HEK293 (cell line): ENCODE results near the gene ZNF662.

ENCODE experiments used
- CTCF ChIA-PET: fragments of 350-600 bp; formaldehyde crosslinking; extraction: SDS; loops from one replicate; lab custom pipeline; 2021; ENCODE audit warnings: antibody characterized with exemption; lab: Yijun Ruan, JAX
- POLR2A ChIA-PET: fragments of 300-600 bp; formaldehyde crosslinking; extraction: SDS; loops from one replicate; lab custom pipeline; 2020; ENCODE audit warnings: antibody characterized with exemption, inconsistent platforms; lab: Yijun Ruan, JAX
- H3K27ac ChIP-seq: fragments of 200-500 bp; sonication (Bioruptor generic); 2 replicates; pipeline ENCODE4 v1.5.1; 2014; ENCODE audit warnings: low read depth, low read length, control low read depth, inconsistent platforms; ENCODE audit errors: extremely low read depth
- H3K36me3 ChIP-seq, 2 experiments: fragments of 200-500 bp in 1 of 2; sonication (Bioruptor generic) in 1 of 2; 1 replicate in 1 of 2; 2 replicates in 1 of 2; pipeline ENCODE4 v1.5.1; 2014 to 2017; ENCODE audit warnings: inconsistent platforms in 2 of 2, low read length in 2 of 2; ENCODE audit not compliant: control insufficient read depth in 2 of 2, insufficient read depth in 1 of 2
- H3K4me1 ChIP-seq: fragments of 200-500 bp; sonication (Bioruptor generic); 2 replicates; pipeline ENCODE4 v1.5.1; 2014; ENCODE audit warnings: mild to moderate bottlenecking, low read length, inconsistent platforms; ENCODE audit not compliant: control insufficient read depth, insufficient read depth
- H3K4me3 ChIP-seq: 2 replicates; pipeline ENCODE4 v1.5.1; 2011; ENCODE audit warnings: low read depth, mild to moderate bottlenecking, control low read depth, low read length, moderate library complexity
- H3K9me3 ChIP-seq: fragments of 200-500 bp; sonication (Bioruptor generic); 2 replicates; pipeline ENCODE4 v1.5.1; 2014; ENCODE audit warnings: low read depth, low read length, inconsistent platforms; ENCODE audit not compliant: control insufficient read depth, insufficient read depth
- GLIS2 ChIP-seq: fragments of 450-650 bp; formaldehyde crosslinking; IDR thresholded peaks from 2 replicates; pipeline ENCODE4 v1.5.1; 2016; ENCODE audit warnings: missing biosample characterization, missing genetic modification characterization
- ZBTB48 ChIP-seq: fragments of 450-650 bp; formaldehyde crosslinking; IDR thresholded peaks from 2 replicates; pipeline ENCODE4 v1.5.1; 2016; ENCODE audit warnings: missing biosample characterization, missing genetic modification characterization
- ZIC2 ChIP-seq: fragments of 450-650 bp; formaldehyde crosslinking; IDR thresholded peaks from 2 replicates; pipeline ENCODE4 v1.5.1; 2016; ENCODE audit warnings: missing biosample characterization, missing genetic modification characterization
- ZNF16 ChIP-seq: fragments of 450-650 bp; formaldehyde crosslinking; IDR thresholded peaks from 2 replicates; pipeline ENCODE4 v1.5.1; 2016; ENCODE audit warnings: low read depth, missing biosample characterization, missing genetic modification characterization
- ZNF302 ChIP-seq: fragments of 450-650 bp; formaldehyde crosslinking; IDR thresholded peaks from 2 replicates; pipeline ENCODE4 v1.5.1; 2016; ENCODE audit warnings: missing biosample characterization, missing genetic modification characterization, low read depth
- ZNF311 ChIP-seq: fragments of 450-650 bp; formaldehyde crosslinking; IDR thresholded peaks from 2 replicates; pipeline ENCODE4 v1.5.1; 2017; ENCODE audit warnings: missing biosample characterization, missing genetic modification characterization, borderline replicate concordance
- ZNF366 ChIP-seq: fragments of 450-650 bp; formaldehyde crosslinking; conservative IDR thresholded peaks from 2 replicates; pipeline ENCODE4 v1.5.1; 2016; ENCODE audit warnings: missing biosample characterization, missing genetic modification characterization
- ZNF548 ChIP-seq: fragments of 450-650 bp; formaldehyde crosslinking; IDR thresholded peaks from 2 replicates; pipeline ENCODE4 v1.5.1; 2016; ENCODE audit warnings: missing biosample characterization, missing genetic modification characterization
- ZNF610 ChIP-seq: fragments of 450-650 bp; formaldehyde crosslinking; IDR thresholded peaks from 2 replicates; pipeline ENCODE4 v1.5.1; 2016; ENCODE audit warnings: missing biosample characterization, missing genetic modification characterization, borderline replicate concordance
- TF ChIP-seq, protein P1 (sequence below): fragments of 450-650 bp; formaldehyde crosslinking; IDR thresholded peaks from 2 replicates; pipeline ENCODE4 v1.5.1; 2016; ENCODE audit warnings: missing biosample characterization, missing genetic modification characterization
- TF ChIP-seq, protein P2 (sequence below): fragments of 450-650 bp; formaldehyde crosslinking; IDR thresholded peaks from 2 replicates; pipeline ENCODE4 v1.5.1; 2016; ENCODE audit warnings: missing biosample characterization, missing genetic modification characterization
- TF ChIP-seq, protein P3 (sequence below): fragments of 450-650 bp; formaldehyde crosslinking; IDR thresholded peaks from 2 replicates; pipeline ENCODE4 v1.5.1; 2016; ENCODE audit warnings: missing biosample characterization, missing genetic modification characterization

ZNF662 gene

DNA sequence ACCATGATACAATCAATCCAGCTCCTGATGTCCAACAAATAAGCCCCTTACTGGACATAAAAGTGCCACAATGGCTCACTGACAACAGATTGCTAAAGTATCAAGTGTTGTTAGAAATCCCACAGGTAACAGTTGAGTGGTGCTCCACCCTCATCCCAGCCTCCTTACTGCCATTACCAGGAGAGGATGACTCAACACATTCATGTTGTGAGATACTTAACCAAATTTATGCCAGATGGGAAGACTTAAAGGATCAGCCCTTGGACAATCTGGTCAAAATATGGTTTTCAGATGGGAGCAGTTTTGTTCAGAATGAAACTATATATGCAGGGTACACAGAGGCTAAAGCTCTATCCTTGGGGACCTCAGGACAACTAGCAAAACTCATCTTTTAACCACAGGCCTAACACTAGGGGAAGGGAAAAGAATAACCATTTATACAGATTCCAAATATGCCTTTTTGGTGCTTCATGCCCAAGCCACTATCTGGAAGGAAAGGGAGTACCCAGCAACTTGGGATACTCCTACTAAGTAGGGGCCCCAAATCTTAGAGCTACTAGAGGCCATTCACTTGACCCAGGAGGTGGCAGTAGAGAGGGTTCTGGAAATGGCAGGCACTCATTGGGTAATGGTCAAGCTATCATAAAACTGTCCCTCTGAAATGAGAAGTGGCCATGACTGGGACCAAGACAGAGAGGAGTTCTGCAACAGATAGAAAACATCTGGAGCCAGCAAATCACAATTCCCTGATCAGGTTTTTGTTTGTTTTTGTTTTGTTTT lies 6.9 kb upstream of the ZNF662 start:
- TF ChIP-seq ZNF302 = no peak
- TF ChIP-seq ZBTB48 (tag by site-specific recombination) = no peak
- TF ChIP-seq GLIS2 (tag by site-specific recombination) = no peak
- no peak for TF ChIP-seq ZNF16 (tag by site-specific recombination)
- TF ChIP-seq ZNF610 (tag by site-specific recombination) = no peak
- no peak for TF ChIP-seq ZNF311 (tag by site-specific recombination)
- CTCF ChIA-PET = no interaction called here
- Histone ChIP-seq H3K36me3 (no peaks in the 10 kb centered on the region), H3K9me3 (no peaks in the 10 kb centered on the region), H3K27ac (no peak overlapping the region), H3K4me1 (no peaks in the 10 kb centered on the region), H3K4me3 (no peak overlapping the region)
- POLR2A ChIA-PET = no interaction called here

DNA sequence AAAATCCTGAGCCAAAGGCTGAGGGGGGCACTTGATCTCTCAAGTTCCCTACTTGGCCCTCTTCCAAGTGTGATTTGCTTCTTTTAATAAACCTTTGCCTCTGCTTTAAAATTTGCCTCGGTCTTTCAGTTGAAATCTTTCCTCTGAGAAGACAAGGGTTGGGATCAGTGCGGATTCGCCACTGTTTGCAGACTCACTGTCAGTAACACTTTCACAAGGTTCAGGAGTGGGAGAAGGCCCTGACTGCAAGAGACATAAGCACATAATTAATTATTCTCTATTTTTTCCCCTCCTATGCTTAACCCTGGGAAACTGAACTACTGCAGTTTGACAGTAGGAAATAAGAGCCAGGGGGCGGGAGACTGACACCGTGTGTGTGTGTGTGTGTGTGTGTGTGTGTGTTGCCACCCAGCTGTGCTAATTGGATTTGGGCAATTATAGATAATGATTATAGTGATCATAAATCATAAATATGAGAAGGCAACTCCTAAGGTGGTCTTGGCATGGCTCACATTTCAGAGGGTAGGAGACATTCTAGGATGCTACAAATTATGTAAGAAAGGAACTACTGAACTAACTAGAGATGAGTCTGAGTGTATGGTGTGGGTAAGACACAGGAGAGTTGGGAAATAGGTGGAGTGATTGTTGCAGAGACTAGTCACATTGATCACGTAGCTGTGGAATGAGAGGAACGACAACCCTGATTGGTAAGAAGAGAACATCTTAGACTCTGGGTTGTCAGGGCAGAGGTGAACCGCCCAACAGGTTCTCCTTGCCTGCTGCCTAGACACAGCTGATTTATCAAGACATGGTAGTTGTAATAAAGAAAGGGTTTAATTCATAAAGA lies 5.5 kb upstream of the ZNF662 start:
- CTCF ChIA-PET = interaction anchor here (0.6 to 0.8 kb wide), 2 partner anchors 81 to 474 kb away, joined by 4 to 8 read pairs; no protein-coding TSS in a partner anchor
- POLR2A ChIA-PET = no interaction called here
- Histone ChIP-seq H3K4me3 (no peak overlapping the region), H3K36me3 (no peaks in the 10 kb centered on the region), H3K9me3 (no peaks in the 10 kb centered on the region), H3K27ac (no peak overlapping the region), H3K4me1 (no peaks in the 10 kb centered on the region)
- TF ChIP-seq ZIC2 (tag by site-specific recombination) = peak; percentile 39; the same call in 1 of the 2 replicates
- TF ChIP-seq, protein P1, sequence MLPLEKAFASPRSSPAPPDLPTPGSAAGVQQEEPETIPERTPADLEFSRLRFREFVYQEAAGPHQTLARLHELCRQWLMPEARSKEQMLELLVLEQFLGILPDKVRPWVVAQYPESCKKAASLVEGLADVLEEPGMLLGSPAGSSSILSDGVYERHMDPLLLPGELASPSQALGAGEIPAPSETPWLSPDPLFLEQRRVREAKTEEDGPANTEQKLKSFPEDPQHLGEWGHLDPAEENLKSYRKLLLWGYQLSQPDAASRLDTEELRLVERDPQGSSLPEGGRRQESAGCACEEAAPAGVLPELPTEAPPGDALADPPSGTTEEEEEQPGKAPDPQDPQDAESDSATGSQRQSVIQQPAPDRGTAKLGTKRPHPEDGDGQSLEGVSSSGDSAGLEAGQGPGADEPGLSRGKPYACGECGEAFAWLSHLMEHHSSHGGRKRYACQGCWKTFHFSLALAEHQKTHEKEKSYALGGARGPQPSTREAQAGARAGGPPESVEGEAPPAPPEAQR = no peak

DNA sequence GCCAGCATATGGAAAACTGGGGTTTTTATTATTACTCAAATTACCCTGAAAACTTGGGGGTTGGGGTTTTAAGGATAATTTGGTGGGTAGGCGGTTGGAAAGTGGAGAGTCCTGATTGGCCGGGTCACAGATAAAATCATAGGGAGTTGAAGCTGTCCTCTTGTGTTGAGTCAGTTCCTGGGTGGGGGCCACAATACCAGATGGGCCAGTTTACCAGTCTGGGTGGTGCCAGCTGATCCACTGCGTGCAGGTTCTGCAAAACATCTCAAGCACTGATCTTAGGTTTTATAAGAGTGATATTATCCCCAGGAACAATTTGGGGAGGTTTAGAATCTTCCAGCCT lies 4.9 kb upstream of the ZNF662 start:
- Histone ChIP-seq H3K9me3 (no peaks in the 10 kb centered on the region), H3K4me1 (no peaks in the 10 kb centered on the region), H3K4me3 (no peak overlapping the region), H3K27ac (no peak overlapping the region), H3K36me3 (no peaks in the 10 kb centered on the region)
- ChIA-PET CTCF (interaction anchor here (0.8 kb wide), 1 partner anchor 474 kb away, joined by 4 read pairs; no protein-coding TSS in a partner anchor), POLR2A (no interaction called here)
- TF ChIP-seq, protein P2, sequence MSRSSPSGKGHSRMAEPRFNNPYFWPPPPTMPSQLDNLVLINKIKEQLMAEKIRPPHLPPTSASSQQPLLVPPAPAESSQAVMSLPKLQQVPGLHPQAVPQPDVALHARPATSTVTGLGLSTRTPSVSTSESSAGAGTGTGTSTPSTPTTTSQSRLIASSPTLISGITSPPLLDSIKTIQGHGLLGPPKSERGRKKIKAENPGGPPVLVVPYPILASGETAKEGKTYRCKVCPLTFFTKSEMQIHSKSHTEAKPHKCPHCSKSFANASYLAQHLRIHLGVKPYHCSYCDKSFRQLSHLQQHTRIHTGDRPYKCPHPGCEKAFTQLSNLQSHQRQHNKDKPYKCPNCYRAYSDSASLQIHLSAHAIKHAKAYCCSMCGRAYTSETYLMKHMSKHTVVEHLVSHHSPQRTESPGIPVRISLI (tag by site-specific recombination) = no peak
- TF ChIP-seq ZNF366 (no peak), ZNF548 (tag by site-specific recombination) (no peak)
- TF ChIP-seq, protein P3, sequence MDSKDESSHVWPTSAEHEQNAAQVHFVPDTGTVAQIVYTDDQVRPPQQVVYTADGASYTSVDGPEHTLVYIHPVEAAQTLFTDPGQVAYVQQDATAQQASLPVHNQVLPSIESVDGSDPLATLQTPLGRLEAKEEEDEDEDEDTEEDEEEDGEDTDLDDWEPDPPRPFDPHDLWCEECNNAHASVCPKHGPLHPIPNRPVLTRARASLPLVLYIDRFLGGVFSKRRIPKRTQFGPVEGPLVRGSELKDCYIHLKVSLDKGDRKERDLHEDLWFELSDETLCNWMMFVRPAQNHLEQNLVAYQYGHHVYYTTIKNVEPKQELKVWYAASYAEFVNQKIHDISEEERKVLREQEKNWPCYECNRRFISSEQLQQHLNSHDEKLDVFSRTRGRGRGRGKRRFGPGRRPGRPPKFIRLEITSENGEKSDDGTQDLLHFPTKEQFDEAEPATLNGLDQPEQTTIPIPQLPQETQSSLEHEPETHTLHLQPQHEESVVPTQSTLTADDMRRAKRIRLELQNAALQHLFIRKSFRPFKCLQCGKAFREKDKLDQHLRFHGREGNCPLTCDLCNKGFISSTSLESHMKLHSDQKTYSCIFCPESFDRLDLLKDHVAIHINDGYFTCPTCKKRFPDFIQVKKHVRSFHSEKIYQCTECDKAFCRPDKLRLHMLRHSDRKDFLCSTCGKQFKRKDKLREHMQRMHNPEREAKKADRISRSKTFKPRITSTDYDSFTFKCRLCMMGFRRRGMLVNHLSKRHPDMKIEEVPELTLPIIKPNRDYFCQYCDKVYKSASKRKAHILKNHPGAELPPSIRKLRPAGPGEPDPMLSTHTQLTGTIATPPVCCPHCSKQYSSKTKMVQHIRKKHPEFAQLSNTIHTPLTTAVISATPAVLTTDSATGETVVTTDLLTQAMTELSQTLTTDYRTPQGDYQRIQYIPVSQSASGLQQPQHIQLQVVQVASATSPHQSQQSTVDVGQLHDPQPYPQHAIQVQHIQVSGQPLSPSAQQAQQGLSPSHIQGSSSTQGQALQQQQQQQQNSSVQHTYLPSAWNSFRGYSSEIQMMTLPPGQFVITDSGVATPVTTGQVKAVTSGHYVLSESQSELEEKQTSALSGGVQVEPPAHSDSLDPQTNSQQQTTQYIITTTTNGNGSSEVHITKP (tag by site-specific recombination) = no peak
